HG03064 (cell line): ENCODE data around the gene GNB2.

Source experiments
- ATAC-seq: cut with Tn5 transposase; IDR thresholded peaks from one replicate; pipeline ENCODE4 v1.9.1; 2021; ENCODE audit warnings: low read depth; ENCODE audit not compliant: unreplicated experiment

Gene GNB2

GRCh38 chr7:100680576-100681271 is 7.2 kb downstream of the GNB2 start:
- no peak for ATAC-seq

DNA sequence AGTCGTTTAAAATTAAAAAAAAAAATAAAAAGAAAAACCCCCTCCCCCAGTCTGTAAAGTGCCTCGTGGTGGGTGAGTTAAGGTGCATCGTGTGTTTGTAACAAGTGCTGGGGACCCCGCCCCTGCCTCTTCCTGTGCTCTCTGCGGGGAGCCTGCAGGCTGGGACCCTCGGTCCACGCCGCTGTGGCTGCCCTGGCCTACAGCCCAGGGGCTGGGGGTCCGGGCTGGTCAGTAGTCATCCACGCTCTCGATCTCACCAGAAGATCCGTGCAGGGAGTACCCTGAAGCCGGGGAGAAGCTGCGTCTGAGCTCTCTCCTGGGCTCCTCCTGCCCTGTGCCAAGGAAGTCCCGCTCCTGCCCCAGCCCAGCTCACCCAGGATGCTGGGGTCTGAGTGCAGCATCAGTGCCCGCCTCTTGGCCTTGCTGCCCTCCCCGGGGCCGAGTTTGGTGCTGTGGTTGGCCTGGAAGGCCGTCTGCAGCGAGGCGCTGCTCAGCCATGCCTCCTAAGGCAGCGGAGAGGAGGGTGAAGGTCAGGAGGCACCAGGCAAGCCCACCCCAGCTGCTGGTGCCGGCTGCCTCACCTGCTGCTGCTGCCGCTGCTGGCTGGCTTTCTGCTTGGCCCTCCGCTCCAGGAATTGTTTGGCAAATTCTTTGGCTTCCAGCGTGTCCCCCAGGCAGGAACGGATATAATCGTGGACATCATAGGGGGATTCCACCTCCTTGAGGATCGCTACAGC is 8.1 kb downstream of the GNB2 start:
- no peak for ATAC-seq

DNA sequence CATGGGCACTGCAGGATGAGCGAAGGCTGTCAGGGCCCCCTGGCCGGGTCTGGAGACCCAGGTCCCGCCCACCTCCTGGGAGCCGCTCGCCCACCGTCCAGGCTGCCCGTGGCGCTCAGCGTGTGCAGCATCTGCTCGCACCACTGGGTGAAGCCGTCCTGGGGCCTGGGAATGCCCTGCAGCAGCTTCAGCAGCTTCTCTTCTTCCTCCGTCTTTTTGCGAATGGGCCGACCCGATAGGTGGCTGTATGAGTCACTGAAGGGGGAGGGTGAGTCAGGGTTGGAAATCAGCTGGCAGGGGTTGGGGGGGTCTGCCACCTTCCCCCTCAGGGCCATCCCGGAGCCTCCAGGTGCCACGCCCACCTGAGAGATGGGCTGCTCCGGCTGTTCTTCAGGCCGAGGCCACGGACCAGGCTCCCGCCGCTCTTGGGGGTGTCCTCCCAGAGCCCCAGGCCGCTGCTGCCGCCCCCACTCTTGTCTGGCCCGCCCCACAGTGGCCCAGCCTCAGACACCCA is 8.7 kb downstream of the GNB2 start:
- no peak for ATAC-seq

- ATAC-seq = no peak
Observed at GRCh38 chr7:100682991-100683658, 9.6 kb downstream of the GNB2 start.

- no peak for ATAC-seq
Observed at GRCh38 chr7:100683659-100684533, 10.4 kb downstream of the GNB2 start.

DNA sequence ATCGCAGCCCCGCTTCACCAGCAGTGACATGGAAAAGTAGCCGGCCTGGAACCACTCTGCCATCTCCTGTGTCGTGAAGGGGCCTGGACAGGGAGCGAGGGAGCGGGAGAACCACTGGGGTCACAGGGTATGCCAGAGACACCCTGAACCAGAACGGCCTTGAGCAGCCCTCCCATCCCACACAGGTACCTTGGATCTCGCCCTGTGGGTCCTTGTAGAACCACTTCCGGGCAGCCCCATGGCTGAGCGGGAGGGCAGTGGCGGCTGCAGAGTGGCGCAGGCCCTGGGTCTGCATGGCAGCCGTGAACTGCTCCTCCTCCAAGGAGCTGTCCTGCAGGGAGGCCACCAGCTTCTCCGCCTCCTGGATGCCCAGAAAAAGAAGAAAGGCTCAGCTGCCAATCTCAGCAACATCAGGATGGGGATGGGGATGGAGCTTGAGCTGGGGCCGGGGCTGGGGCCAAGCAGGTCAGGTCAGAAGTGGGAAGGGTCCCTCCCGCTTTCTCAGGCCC is 11.0 kb downstream of the GNB2 start:
- no peak for ATAC-seq

DNA sequence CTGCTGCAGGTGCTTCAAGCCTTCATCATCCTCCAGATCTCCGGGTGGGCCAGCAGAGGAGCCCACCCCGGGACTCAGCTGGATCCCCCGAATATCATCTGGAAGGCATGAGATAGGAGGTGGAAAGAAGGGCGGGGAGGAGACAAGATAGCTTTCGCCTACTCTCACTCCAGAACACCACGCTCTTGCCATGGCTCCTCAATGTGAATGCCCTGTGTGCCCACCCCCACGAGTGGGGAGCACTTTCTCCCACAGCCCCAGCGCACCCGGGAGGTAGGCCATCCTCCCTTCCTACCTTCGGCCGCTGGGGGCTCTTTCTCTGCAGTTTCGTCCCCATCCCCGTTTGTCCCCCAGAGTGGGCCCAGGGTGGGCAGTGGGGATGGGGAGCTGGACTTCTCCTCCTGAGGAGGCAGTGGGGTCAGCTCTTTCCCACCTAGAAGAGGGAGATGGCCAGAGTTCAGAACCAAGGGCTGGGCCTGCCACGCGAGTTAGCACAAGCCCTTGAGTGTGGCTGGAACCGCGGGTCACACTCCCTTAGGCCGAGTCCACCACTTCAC is 11.6 kb downstream of the GNB2 start:
- ATAC-seq = no peak

- ATAC-seq = no peak
Observed at GRCh38 chr7:100685631-100686145, 12.1 kb downstream of the GNB2 start.

DNA sequence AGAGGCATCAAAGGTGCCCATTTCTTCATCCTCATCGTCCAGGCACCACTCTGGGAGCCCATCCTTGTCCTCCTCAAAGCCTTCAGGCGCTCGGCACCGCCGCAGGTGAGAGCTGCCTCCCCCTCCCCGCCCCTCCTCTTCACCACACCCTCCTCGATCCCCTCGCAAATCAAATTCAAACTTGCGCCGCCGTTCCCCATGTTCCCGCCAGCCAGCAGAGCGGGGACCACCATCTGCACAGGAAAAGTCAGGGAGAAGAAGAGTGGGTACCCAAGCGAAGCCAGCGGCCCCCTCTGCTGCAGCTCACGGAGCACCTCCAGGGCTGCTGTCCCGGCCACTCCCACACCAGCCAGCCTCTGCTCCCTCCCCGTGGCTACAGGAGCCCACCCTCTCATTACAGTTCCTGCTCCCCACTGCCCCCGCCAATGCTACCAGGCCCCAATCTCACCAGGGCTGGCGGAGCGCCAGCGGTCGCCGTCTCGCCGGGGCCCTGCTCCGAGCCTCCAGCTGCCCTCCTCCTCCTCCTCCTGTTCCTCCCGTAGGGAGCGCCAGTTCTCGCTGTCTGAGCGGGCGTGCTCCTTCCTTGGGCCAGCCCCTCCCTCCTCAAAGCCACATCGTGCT is 12.8 kb downstream of the GNB2 start:
- ATAC-seq = no peak

DNA sequence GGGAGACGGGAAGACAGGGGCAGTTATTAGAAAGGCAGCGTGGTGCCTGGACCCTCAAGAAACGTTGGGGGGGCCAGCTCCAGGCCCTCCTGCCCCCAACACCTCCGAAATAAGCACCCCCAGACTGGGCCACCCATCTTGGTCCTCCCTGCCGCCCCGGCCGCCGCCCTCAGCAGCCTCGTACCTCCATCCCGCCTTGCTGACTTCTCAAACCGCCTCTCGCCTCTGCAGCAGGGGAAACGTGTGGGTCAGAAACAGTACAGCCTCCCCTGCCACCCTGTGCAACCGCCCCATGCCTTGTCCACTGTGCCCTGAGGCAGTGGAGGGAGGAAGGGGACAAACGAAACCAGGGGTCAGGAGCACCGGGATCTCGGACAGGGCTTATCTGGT is 13.3 kb downstream of the GNB2 start:
- ATAC-seq = no peak

- no peak for ATAC-seq
Observed at GRCh38 chr7:100687261-100687660, 13.7 kb downstream of the GNB2 start.

DNA sequence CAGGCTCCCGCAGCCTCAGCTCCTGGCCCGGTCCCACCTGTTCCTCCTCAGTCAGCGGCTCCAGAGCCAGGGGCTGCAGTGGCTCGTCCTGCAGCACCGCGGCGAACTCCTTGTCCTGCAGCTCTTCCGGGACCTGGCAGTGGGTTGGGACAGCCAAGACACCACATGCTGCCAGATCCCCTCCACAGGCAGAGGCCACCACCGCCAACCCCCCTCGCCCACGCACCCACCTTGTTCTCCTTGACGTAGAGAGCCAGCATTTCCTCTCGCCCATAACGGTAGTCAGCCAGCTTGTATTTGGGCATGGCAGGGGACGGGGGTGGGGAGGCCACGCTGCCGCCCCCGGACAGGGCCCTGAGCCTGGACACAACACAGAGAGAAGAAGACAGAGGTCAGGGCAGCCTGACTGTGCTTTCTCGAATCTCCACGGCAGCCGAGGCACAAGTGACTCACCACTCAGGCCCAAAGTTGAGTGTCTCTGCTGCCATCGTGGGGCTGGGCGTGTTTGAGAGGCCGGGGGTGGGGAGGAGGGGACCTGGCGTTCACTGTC is 14.3 kb downstream of the GNB2 start:
- no peak for ATAC-seq

GRCh38 chr7:100688326-100688860 is 14.9 kb downstream of the GNB2 start:
- no peak for ATAC-seq

DNA sequence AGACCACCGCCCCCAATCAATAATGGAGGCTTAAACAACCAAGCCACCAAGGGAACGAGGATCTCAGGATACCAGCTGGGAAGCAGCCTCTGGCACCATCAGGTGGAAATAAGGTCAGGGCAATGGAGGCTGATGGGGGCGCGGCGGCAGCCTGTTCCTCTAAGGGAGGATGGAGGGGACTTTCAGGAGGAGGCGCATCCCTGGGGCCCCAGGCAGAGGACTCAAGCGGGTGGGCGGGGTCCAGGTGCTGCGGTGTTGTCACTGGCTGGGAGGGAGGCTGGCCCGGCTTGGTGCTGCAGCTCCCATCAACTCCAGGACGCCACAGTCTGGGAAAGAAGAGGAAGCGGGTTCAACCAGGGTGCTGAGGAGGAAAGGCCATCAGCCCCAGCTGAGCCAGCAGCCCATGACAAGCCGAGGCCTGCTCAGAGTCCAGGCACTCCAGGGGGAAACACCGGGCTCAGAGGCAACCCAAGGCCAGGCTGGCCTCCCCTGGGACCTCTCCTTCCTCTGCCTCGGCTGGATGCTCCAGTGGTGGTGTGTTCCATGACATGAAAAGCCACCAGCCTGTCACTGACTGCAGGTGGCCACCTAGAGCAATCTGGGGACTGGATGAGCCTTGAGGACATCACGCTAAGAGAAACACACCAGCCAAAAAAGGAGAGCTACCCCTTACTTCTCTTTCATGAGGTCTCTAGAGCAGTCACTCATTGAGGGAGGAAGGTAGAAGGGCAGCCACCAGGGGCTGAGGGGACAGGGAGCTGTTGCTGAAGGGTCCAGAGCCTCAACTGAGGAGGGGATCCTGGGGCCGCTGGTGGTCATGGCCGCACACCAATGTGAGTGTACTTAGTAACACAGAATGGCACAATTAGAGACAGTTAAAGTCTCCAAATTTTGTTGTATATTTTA is 15.9 kb downstream of the GNB2 start:
- no peak for ATAC-seq

DNA sequence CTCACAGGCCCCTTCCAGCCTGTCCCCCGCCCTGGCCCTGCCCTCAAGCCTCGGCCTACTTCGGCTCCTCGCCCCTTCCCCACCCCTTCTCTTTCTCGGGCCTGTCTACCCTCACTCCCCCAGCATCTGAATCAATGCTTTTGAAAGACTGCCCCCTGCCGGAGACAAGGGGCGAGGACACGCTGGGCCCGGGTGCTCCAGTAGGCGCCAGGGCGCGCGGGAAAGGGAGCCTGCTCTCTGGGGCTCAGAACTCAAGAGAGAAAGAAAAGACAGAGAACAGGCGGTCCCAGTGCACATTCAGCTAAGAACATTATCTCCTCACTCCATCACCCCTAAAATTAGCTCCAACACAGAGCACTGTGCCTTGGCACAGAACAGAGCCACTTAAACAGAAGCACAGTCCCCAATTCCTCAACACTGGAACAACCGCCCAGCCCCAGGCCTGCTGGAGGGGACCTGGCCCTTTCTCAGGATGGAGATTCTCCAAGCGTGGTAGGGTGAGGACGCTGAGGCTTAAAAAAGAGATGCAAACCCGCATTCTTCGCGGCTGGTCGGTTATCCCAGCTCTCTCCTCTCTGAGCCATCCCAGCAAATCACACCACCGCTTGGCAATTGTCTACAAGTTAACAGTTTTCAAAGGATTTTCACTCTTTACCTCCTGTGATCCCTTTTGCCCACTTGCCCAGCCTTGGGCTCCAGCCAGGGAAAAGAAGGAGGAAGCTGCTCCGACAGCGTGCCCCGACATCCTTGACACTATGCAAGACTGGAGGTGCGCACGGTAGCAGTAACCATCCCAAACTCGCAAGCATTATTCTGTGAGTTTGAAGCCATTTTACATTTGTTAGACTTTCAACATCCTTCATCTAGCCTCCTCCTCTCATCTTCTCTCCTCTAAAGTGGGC is 18.4 kb downstream of the GNB2 start:
- ATAC-seq = no peak

GRCh38 chr7:100692578-100692961 is 19.0 kb downstream of the GNB2 start:
- ATAC-seq = no peak
